Lung (tissue), 12 donors: ENCODE results near the gene DHTKD1. TPM values are rescaled to one million over a fixed set of nuclear protein-coding genes. Genes with fewer than 3 reads are reported as not detected.
A peak's percentile ranks its signal among the peaks of the same experiment; 100 is the strongest.

Experiments used
- ATAC-seq: fragments of 200-7000 bp; cut with Tn5 transposase; one replicate; pipeline ENCODE4 v1.9.1; 2020; ENCODE audit warnings: moderate number of reproducible peaks; ENCODE audit not compliant: insufficient read depth, low FRiP score
- DNase-seq, 3 donors: peaks; one replicate each; pipeline ENCODE4 v3.0.0-alpha.2; 2013 to 2017
- H3K27ac ChIP-seq, 2 donors: one replicate each; pipeline ENCODE4 v1.5.1; 2013; ENCODE audit warnings: mild to moderate bottlenecking in 2 of 2, moderate library complexity in 2 of 2, control low read depth in 1 of 2, inconsistent platforms in 1 of 2, low read depth in 1 of 2, low read length in 1 of 2
- H3K27me3 ChIP-seq, 3 donors: one replicate each; pipeline ENCODE4 v1.5.1; 2013; ENCODE audit warnings: low read length in 2 of 3; ENCODE audit not compliant: control insufficient read depth in 3 of 3, insufficient read depth in 3 of 3
- H3K36me3 ChIP-seq, 4 donors: one replicate each; pipeline ENCODE4 v1.5.1; 2013; ENCODE audit warnings: low read length in 4 of 4, mild to moderate bottlenecking in 1 of 4, moderate library complexity in 1 of 4; ENCODE audit not compliant: control insufficient read depth in 4 of 4, insufficient read depth in 4 of 4
- H3K4me1 ChIP-seq, 5 donors: one replicate each; pipeline ENCODE4 v1.5.1; 2013; ENCODE audit warnings: low read length in 5 of 5, mild to moderate bottlenecking in 2 of 5, moderate library complexity in 1 of 5; ENCODE audit not compliant: control insufficient read depth in 5 of 5, insufficient read depth in 5 of 5
- H3K4me3 ChIP-seq: one replicate; pipeline ENCODE4 v1.5.1; 2013; ENCODE audit warnings: mild to moderate bottlenecking, control low read depth, moderate library complexity
- H3K9ac ChIP-seq, 2 donors: one replicate each; pipeline ENCODE4 v1.5.1; 2013; ENCODE audit warnings: low read length in 2 of 2, control low read depth in 1 of 2; ENCODE audit not compliant: insufficient read depth in 1 of 2
- H3K9me3 ChIP-seq, 4 donors: one replicate each; pipeline ENCODE4 v1.5.1; 2013; ENCODE audit warnings: low read length in 3 of 4, mild to moderate bottlenecking in 1 of 4, moderate library complexity in 1 of 4; ENCODE audit not compliant: control insufficient read depth in 4 of 4, insufficient read depth in 3 of 4
- WGBS, 2 donors: extraction: QIAGEN DNeasy Blood & Tissue Kit; methylation state at CpG; one replicate each; pipeline ENCODE4 v1.1.7; 2013; 5-methylcytosine and 5-hydroxymethylcytosine counted together
- polyA plus RNA-seq, 2 donors: library from polyadenylated mRNA; stranded (reverse); fragments of 200-250 nt; gene quantifications; one replicate each; pipeline ENCODE4 v1.2.1, GENCODE V29; 2013
- total RNA-seq, 2 donors: library from RNA; depleted of rRNA in 1 of 2; stranded (reverse); fragments of >200 nt in 1 of 2; gene quantifications; one replicate each; pipeline ENCODE4 v1.2.1, GENCODE V29; 2014 to 2021
- TF ChIP-seq, protein P1 (sequence below): IDR thresholded peaks from 2 replicates; pipeline ENCODE4 v1.5.1; 2012; ENCODE audit warnings: mild to moderate bottlenecking; ENCODE audit errors: control extremely low read depth, extremely low read depth
- donor health status: control.
- donor health status: control.
- donor health status: Bipolar disorder and iron deficiency.
- donor health status: healthy.
- donor health status: DM: yes; HTN: yes; CAD: no.

DHTKD1 gene
- total and polyA plus RNA-seq, 4 donors: 8.5 to 22.1 (median 13.5) TPM

DNA sequence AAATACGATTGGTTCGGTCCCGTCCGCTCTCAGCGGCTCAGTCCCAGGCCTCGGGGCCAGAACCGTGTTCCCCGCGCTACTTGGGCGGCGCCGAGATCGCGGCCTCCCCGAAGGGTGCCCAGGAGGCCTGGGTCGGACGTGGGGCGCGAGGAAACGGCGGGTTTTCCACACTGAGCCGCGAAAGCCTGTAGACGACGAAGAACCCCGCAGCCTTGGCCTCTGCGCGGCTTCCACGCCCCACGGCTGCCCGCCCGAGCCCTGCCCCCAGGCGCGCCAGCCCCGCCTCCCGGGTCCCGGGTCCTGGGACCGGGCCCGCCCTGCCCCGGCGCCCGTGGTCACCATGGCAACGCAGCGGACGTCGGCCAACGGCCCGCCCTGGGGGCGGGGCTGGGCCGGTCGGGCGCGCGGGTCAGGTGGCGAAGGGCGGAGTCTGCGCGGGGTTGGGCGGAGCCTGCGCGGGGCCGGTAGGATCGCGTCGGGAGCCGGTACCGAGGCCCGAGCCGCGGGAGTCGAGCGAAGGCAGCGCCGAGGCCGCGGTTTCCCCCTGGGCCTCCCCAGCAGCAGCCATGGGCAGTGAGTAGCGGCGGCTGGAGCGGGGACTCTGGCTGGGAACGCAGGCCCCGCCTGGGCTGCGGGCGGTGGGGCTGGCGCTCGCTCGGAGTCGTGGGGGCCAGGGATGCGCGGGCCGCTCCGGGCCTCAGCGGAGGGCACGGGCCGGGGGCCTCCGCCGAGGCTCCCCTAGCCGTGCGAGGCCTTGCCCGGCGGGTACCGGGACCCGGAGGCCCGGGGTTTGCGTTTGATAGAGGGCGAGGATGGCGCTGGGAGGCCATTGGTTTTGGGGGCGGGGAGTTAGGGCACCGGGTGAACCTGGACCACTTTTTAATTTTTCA, 60.7 kb downstream of the DHTKD1 start, which contains the start of gene SEC61A2:
SEC61A2 (plus strand) TSS at position 456 of the 890 bp plus-strand sequence; CDS start at position 567, 111 bp downstream.
- TF ChIP-seq, protein P1, sequence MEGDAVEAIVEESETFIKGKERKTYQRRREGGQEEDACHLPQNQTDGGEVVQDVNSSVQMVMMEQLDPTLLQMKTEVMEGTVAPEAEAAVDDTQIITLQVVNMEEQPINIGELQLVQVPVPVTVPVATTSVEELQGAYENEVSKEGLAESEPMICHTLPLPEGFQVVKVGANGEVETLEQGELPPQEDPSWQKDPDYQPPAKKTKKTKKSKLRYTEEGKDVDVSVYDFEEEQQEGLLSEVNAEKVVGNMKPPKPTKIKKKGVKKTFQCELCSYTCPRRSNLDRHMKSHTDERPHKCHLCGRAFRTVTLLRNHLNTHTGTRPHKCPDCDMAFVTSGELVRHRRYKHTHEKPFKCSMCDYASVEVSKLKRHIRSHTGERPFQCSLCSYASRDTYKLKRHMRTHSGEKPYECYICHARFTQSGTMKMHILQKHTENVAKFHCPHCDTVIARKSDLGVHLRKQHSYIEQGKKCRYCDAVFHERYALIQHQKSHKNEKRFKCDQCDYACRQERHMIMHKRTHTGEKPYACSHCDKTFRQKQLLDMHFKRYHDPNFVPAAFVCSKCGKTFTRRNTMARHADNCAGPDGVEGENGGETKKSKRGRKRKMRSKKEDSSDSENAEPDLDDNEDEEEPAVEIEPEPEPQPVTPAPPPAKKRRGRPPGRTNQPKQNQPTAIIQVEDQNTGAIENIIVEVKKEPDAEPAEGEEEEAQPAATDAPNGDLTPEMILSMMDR: no peak
- Histone ChIP-seq H3K36me3 (peaks cover 0 to 3% (median 1%) of the 10 kb centered on the region in 4 donors), H3K4me1 (peaks cover 0 to 4% (median 0%) of the 10 kb centered on the region in 5 donors), H3K9me3 (no peaks in the 10 kb centered on the region), H3K4me3 (peak within 1 kb of the TSS; percentile 92), H3K27me3 (no peaks in the 10 kb centered on the region), H3K27ac (peak within 1 kb of the TSS; percentile 92 to 99), H3K9ac (peak within 1 kb of the TSS; percentile 51 to 63)
- 0 to 1% methylated on average over 70 to 108 of the region's 108 CpGs for WGBS, 2 donors
- DNase-seq (peak; percentile 94 to 96 (median 96)), ATAC-seq (peak; percentile 98)

DNA sequence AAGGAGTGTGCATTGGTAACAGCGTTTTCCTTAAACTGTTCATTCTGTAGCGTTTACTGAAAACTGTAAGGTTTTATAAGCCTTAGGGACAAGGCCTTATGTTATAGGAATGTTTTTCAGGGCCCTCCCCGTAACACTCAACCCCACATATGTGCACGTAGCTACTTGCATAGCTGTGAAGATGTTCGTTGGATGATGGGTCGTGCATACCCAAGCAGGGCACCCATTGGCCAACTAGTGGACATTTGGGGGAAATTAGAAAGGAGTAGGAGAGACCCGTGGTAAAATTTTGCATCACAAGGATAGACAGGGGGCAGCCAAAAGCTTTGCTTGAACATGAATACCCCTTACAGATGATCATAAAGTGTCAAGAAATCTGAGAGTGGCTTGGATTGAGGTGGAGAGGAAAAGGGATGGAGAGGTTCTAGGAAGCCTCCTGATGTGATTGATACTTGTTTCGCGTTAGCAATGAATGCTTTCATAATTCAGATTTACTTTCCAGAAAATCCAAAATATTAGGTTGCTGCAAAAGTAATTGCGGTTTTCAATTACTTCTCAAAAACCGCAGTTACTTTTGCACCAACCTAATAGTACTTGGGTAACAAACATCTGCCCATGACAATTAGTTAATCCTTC, 61.6 kb downstream of the DHTKD1 start:
- Histone ChIP-seq H3K9me3 (no peaks in the 10 kb centered on the region), H3K4me3 (peak overlapping the region; percentile 92), H3K36me3 (peaks cover 0 to 5% (median 1%) of the 10 kb centered on the region in 4 donors), H3K4me1 (peaks cover 0 to 4% (median 0%) of the 10 kb centered on the region in 5 donors), H3K9ac (peak overlapping the region in 1 of 2 donors; percentile 51), H3K27ac (no peak overlapping the region), H3K27me3 (no peaks in the 10 kb centered on the region)
- DNase-seq (peak; percentile 64 to 84 (median 74)), ATAC-seq (peak; percentile 22)
- TF ChIP-seq, protein P1: no peak
- 25 to 30% methylated on average over 11 of the region's 11 CpGs for WGBS, 2 donors

DNA sequence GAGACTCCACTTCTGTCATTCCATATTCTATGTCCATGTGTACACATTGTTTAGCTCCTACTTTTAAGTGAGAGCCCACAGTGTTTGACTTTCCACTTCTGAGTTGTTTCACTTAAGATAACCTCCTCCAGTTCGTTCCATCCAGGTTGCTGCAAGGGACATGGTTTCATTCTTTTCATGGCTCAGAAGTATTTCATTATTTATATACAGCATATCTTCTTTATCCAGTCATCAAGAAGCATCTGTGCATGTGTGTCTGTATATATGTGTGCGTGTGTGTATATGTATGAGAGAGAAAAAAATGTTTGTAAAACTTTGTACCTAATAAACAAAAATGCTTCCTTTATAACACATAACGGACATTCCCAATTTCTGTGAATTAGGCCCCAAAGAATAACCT, 66.9 kb downstream of the DHTKD1 start:
- Histone ChIP-seq H3K36me3 (peaks cover 2 to 20% (median 10%) of the 10 kb centered on the region in 4 donors), H3K9ac (no peak overlapping the region), H3K4me3 (no peak overlapping the region), H3K9me3 (no peaks in the 10 kb centered on the region), H3K4me1 (peaks cover 0 to 1% (median 0%) of the 10 kb centered on the region in 5 donors), H3K27me3 (no peaks in the 10 kb centered on the region), H3K27ac (no peak overlapping the region)
- TF ChIP-seq, protein P1: no peak
- 80 to 83% methylated on average over 3 of the region's 3 CpGs for WGBS, 2 donors
- no peak for ATAC-seq
- DNase-seq: no peak
